ENCODE data around the gene USB1. TPM values are rescaled to one million over a fixed set of nuclear protein-coding genes. Genes with fewer than 3 reads are reported as not detected.
A peak's percentile ranks its signal among the peaks of the same experiment; 100 is the strongest.
"Not testable (repeated sequence)": the region's sequence is repeated elsewhere in the genome, so short reads cannot be mapped to it uniquely, and the experiment has no call there.

The USB1 gene
- total RNA-seq, 1 experiment from 2014 or later, result 106 TPM

DNA sequence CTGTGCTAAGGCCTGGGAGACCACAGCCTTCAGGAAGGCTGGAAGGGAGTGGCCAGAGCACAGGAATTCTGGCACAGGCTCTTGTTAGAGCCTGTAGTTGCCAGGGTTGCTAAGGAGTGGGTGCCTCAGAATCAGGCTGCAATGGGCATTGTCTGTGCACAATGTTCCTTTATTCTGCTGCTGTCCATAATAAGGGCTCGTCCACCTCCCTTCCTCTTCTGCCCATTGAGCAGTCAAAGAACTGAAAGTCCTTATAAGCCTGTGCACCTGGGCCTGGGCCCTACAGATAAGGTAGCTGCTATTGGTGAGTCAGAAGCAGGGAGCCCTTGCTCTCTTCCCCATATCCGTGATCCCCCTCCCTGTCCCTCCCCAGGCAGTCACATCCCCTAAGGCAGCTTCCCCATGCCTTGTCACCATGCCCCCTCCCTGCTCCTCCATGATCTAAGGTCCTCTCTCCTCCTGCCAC is 24.8 kb upstream of the USB1 start:
- no peak for DNase-seq (ENCODE audit: low spot score)
- Histone ChIP-seq H3K4me1 (ENCODE audit: insufficient read depth, low read length, poor library complexity, severe bottlenecking) (no peaks in the 10 kb centered on the region), H3K27ac (ENCODE audit: low read depth, low read length, poor library complexity, severe bottlenecking) (no peak overlapping the region), H3K9me3 (ENCODE audit: low read depth, low read length, poor library complexity, severe bottlenecking) (no peaks in the 10 kb centered on the region), H3K4me3 (ENCODE audit: low read depth, low read length, poor library complexity, severe bottlenecking) (no peak overlapping the region), H3K36me3 (ENCODE audit: insufficient read depth, low read length, poor library complexity, severe bottlenecking) (no peaks in the 10 kb centered on the region), H3K27me3 (replicated peaks; ENCODE audit: insufficient read depth, low read depth, low read length, poor library complexity) (no peaks in the 10 kb centered on the region)
- CTCF ChIA-PET, result no interaction called here
- intact Hi-C loops (cut with micrococcal nuclease; ENCODE audit: unreplicated experiment), result no loop called here
- BruUV-seq (replicated peaks), result no TSS peak
- POLR2A ChIA-PET (ENCODE audit: low non-redundant PET), result no interaction called here
- TF ChIP-seq, protein P1, sequence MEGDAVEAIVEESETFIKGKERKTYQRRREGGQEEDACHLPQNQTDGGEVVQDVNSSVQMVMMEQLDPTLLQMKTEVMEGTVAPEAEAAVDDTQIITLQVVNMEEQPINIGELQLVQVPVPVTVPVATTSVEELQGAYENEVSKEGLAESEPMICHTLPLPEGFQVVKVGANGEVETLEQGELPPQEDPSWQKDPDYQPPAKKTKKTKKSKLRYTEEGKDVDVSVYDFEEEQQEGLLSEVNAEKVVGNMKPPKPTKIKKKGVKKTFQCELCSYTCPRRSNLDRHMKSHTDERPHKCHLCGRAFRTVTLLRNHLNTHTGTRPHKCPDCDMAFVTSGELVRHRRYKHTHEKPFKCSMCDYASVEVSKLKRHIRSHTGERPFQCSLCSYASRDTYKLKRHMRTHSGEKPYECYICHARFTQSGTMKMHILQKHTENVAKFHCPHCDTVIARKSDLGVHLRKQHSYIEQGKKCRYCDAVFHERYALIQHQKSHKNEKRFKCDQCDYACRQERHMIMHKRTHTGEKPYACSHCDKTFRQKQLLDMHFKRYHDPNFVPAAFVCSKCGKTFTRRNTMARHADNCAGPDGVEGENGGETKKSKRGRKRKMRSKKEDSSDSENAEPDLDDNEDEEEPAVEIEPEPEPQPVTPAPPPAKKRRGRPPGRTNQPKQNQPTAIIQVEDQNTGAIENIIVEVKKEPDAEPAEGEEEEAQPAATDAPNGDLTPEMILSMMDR (conservative IDR thresholded peaks at IDR 0.05; ENCODE audit: low read depth, low read length), result no peak
- TF ChIP-seq EZH2 (IDR thresholded peaks at IDR 0.05; ENCODE audit: borderline replicate concordance, low read depth, low read length, poor library complexity, severe bottlenecking), result no peak

DNA sequence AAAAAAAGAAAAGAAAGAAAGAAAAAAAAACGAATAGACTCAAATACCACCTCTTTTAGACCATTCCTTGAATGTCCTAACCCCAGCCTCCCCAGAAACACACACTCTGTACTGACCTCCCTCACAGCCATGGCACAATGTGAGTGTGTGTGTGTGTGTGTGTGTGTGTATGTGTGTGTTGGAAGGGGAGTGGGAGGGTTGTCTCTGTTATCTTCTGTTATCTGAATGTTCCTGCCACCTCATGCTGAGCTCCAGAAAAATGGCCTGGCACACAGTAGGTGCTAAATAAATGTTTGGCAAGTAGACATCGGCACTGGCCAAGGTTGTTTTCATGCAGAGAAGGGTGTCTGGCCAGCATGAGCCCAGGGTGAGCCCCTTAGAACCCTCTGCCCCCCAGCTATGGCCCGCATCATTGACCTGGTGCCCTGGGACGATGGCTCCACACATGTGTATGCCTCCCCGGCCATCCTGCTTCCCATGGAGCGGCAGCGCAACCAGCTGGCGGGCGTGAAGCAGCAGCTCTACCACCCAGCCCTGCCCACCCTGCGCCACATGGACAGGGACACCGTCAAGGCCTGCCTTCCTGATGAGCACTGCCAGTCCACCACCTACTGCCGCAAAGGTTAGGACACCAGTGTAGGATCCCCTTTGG is 23.7 kb upstream of the USB1 start:
- Histone ChIP-seq H3K9me3 (ENCODE audit: low read depth, low read length, poor library complexity, severe bottlenecking) (no peaks in the 10 kb centered on the region), H3K4me1 (ENCODE audit: insufficient read depth, low read length, poor library complexity, severe bottlenecking) (no peaks in the 10 kb centered on the region), H3K27me3 (replicated peaks; ENCODE audit: insufficient read depth, low read depth, low read length, poor library complexity) (no peaks in the 10 kb centered on the region), H3K4me3 (ENCODE audit: low read depth, low read length, poor library complexity, severe bottlenecking) (no peak overlapping the region), H3K36me3 (ENCODE audit: insufficient read depth, low read length, poor library complexity, severe bottlenecking) (no peaks in the 10 kb centered on the region), H3K27ac (ENCODE audit: low read depth, low read length, poor library complexity, severe bottlenecking) (no peak overlapping the region)
- POLR2A ChIA-PET (ENCODE audit: low non-redundant PET), result interaction anchor here (0.6 kb wide), 1 partner anchor 23 kb away, joined by 3 read pairs; no protein-coding TSS in a partner anchor
- DNase-seq (ENCODE audit: low spot score), result peak; percentile 26
- TF ChIP-seq, protein P1 (conservative IDR thresholded peaks at IDR 0.05; ENCODE audit: low read depth, low read length), result no peak; the same call in 1 of the 2 replicates
- TF ChIP-seq EZH2 (IDR thresholded peaks at IDR 0.05; ENCODE audit: borderline replicate concordance, low read depth, low read length, poor library complexity, severe bottlenecking), result no peak
- BruUV-seq (replicated peaks), result no TSS peak
- intact Hi-C loops (cut with micrococcal nuclease; ENCODE audit: unreplicated experiment), result no loop called here
- CTCF ChIA-PET, result interaction anchor here (0.6 to 0.8 kb wide), 2 partner anchors 37 to 387 kb away, joined by 3 to 7 read pairs; no protein-coding TSS in a partner anchor

DNA sequence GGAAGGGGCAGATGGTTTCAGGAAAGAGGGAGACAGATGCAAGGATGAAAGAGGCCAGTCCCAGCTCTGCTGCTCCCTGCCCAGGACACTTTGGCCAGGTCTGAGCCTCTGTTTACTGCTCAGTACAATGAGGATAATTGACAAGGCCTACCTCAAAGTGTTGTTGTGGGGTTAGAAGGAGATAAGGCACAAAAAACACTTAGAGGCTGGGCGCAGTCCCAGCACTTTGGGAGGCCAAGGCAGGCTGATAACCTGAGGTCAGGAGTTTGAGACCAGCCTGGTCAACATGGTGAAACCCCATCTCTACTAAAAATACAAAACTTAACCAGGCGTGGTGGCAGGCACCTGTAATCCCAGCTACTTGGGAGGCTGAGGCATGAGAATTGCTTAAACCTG is 23.1 kb upstream of the USB1 start:
- H3K27ac ChIP-seq (ENCODE audit: low read depth, low read length, poor library complexity, severe bottlenecking); POLR2A ChIA-PET (ENCODE audit: low non-redundant PET); H3K9me3 ChIP-seq (ENCODE audit: low read depth, low read length, poor library complexity, severe bottlenecking); H3K4me1 ChIP-seq (ENCODE audit: insufficient read depth, low read length, poor library complexity, severe bottlenecking); H3K36me3 ChIP-seq (ENCODE audit: insufficient read depth, low read length, poor library complexity, severe bottlenecking); DNase-seq (ENCODE audit: low spot score); H3K4me3 ChIP-seq (ENCODE audit: low read depth, low read length, poor library complexity, severe bottlenecking); BruUV-seq (replicated peaks); H3K27me3 ChIP-seq (replicated peaks; ENCODE audit: insufficient read depth, low read depth, low read length, poor library complexity); intact Hi-C loops (cut with micrococcal nuclease; ENCODE audit: unreplicated experiment): not testable (repeated sequence)
- CTCF ChIA-PET, result interaction anchor here (0.6 to 0.8 kb wide), 2 partner anchors 38 to 387 kb away, joined by 3 to 7 read pairs; no protein-coding TSS in a partner anchor
